DOHH2 (cell line): ENCODE results near the gene FRMD4B.

Source experiments
- CTCF ChIP-seq: fragments of 200-600 bp; sonication (generic); IDR thresholded peaks from one replicate; pipeline ENCODE4 v1.5.1; 2014; ENCODE audit warnings: antibody characterized with exemption, mild to moderate bottlenecking, low read depth, low read length; ENCODE audit not compliant: poor library complexity, severe bottlenecking
- EZH2phosphoT487 ChIP-seq: fragments of 200-600 bp; sonication (generic); IDR thresholded peaks from 2 replicates; pipeline ENCODE4 v1.6.1; 2017; ENCODE audit warnings: borderline replicate concordance, mild to moderate bottlenecking, antibody characterized with exemption, low read length, moderate library complexity, mixed read lengths

DNA sequence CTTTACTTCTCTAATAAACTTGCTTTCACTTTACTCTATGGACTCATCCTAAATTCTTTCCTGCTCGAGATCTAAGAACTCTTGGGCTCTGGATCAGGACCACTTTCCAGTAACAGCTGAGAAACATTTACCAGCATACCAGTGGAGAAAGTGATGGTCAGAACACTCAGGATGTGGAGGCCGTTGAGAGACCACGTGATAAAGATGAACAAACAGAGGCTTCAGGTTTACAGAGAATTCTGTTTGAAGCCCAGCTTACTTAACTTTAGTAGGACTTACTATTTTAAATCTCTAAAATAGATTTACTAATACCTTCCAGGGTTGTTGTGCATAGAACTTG lies 57.0 kb downstream of the FRMD4B start:
- no peak for TF ChIP-seq CTCF
- no peak for TF ChIP-seq EZH2phosphoT487
